HFFc6 (cell line): Measurements from ENCODE around the gene PTPRR. TPM values are rescaled to one million over a fixed set of nuclear protein-coding genes. Genes with fewer than 3 reads are reported as not detected.

ENCODE experiments used
- DNase-seq: peaks from one replicate; pipeline ENCODE4 v3.0.0-alpha.2; 2018
- H3K27ac Mint-ChIP-seq: 2 replicates; pipeline ENCODE4 v1.8.0; 2020; ENCODE audit warnings: mild to moderate bottlenecking, mixed read lengths
- H3K27me3 Mint-ChIP-seq: 2 replicates; pipeline ENCODE4 v1.8.0; 2021; ENCODE audit warnings: mild to moderate bottlenecking, moderate library complexity, mixed read lengths; ENCODE audit not compliant: insufficient read depth
- H3K36me3 Mint-ChIP-seq: 2 replicates; pipeline ENCODE4 v1.8.0; 2021; ENCODE audit warnings: low read depth, mixed read lengths
- H3K4me1 Mint-ChIP-seq: 2 replicates; pipeline ENCODE4 v1.8.0; 2020; ENCODE audit warnings: low read depth, mixed read lengths
- H3K4me3 Mint-ChIP-seq: 2 replicates; pipeline ENCODE4 v1.8.0; 2020; ENCODE audit warnings: mild to moderate bottlenecking, moderate library complexity, mixed read lengths
- H3K9me3 Mint-ChIP-seq: 2 replicates; pipeline ENCODE4 v1.8.0; 2020; ENCODE audit warnings: mild to moderate bottlenecking, mixed read lengths
- CTCF ChIP-seq: fragments of 200-600 bp; sonication (generic); IDR thresholded peaks from 2 replicates; pipeline ENCODE4 v1.5.0; 2021; ENCODE audit warnings: antibody characterized with exemption, mild to moderate bottlenecking
- total RNA-seq, 6 experiments: library from RNA; stranded (reverse); fragmentation: NEBNext Ultra II Directional; extraction: Animal tissue kit (Norgen Biotek cat#: 25700); gene quantifications; 2 replicates in 1 of 6; 3 replicates in 5 of 6; pipeline ENCODE4 v1.2.3, GENCODE V29; 2021

The PTPRR gene
- total RNA-seq, 6 experiments from 2014 or later, result 0.40 to 1.1 (median 0.48) TPM

- no peak for TF ChIP-seq CTCF
- Mint-ChIP-seq H3K36me3 (no peaks in the 10 kb centered on the region), H3K4me3 (no peak overlapping the region), H3K4me1 (no peaks in the 10 kb centered on the region), H3K27ac (no peak overlapping the region), H3K27me3 (no peaks in the 10 kb centered on the region), H3K9me3 (no peaks in the 10 kb centered on the region)
- DNase-seq, result no peak
Observed at GRCh38 chr12:70671698-70672097, 248.8 kb downstream of the PTPRR start.

GRCh38 chr12:70670948-70671347 lies 249.6 kb downstream of the PTPRR start:
- H3K27ac Mint-ChIP-seq, result no peak overlapping the region
- H3K36me3 Mint-ChIP-seq, result no peaks in the 10 kb centered on the region
- H3K27me3 Mint-ChIP-seq, result no peaks in the 10 kb centered on the region
- H3K4me3 Mint-ChIP-seq, result no peak overlapping the region
- no peak for TF ChIP-seq CTCF
- no peak for DNase-seq
- H3K9me3 Mint-ChIP-seq, result no peaks in the 10 kb centered on the region
- no peaks in the 10 kb centered on the region for H3K4me1 Mint-ChIP-seq

- Mint-ChIP-seq H3K27ac (no peak overlapping the region), H3K4me1 (peaks cover 8% of the 10 kb centered on the region), H3K27me3 (no peaks in the 10 kb centered on the region), H3K9me3 (no peaks in the 10 kb centered on the region), H3K36me3 (no peaks in the 10 kb centered on the region), H3K4me3 (no peak overlapping the region)
- DNase-seq, result no peak
- no peak for TF ChIP-seq CTCF
Observed at GRCh38 chr12:70667253-70667652, 253.3 kb downstream of the PTPRR start.

- H3K36me3 Mint-ChIP-seq, result no peaks in the 10 kb centered on the region
- no peaks in the 10 kb centered on the region for H3K9me3 Mint-ChIP-seq
- H3K27me3 Mint-ChIP-seq, result no peaks in the 10 kb centered on the region
- H3K4me3 Mint-ChIP-seq, result no peak overlapping the region
- DNase-seq, result no peak
- no peak overlapping the region for H3K27ac Mint-ChIP-seq
- H3K4me1 Mint-ChIP-seq, result peaks cover 17% of the 10 kb centered on the region
- no peak for TF ChIP-seq CTCF
Observed at GRCh38 chr12:70666364-70666763, 254.2 kb downstream of the PTPRR start.

GRCh38 chr12:70664465-70664881 lies 256.1 kb downstream of the PTPRR start:
- Mint-ChIP-seq H3K4me1 (peaks cover 33% of the 10 kb centered on the region), H3K27ac (no peak overlapping the region), H3K9me3 (no peaks in the 10 kb centered on the region), H3K36me3 (peaks cover under 1% of the 10 kb centered on the region; the same call in 1 of the 2 replicates), H3K4me3 (no peak overlapping the region), H3K27me3 (no peaks in the 10 kb centered on the region)
- no peak for TF ChIP-seq CTCF
- DNase-seq, result no peak

- no peak overlapping the region for H3K4me3 Mint-ChIP-seq
- peaks cover 39% of the 10 kb centered on the region for H3K4me1 Mint-ChIP-seq
- H3K27ac Mint-ChIP-seq, result no peak overlapping the region
- TF ChIP-seq CTCF, result no peak
- no peaks in the 10 kb centered on the region for H3K27me3 Mint-ChIP-seq
- no peak for DNase-seq
- peaks cover 6% of the 10 kb centered on the region for H3K36me3 Mint-ChIP-seq
- H3K9me3 Mint-ChIP-seq, result no peaks in the 10 kb centered on the region
Observed at GRCh38 chr12:70663838-70664237, 256.7 kb downstream of the PTPRR start.
